Subcutaneous abdominal adipose tissue (tissue), 5 donors: ENCODE measurements around the gene UBE2D2.

Experiments used
- H3K27ac ChIP-seq: one replicate; pipeline ENCODE4 v1.7.0; 2013; ENCODE audit warnings: low read depth, mild to moderate bottlenecking, inconsistent platforms, low read length, moderate library complexity
- H3K27me3 ChIP-seq, 5 donors: one replicate each; pipeline ENCODE4 v1.7.0; 2013; ENCODE audit warnings: low read length in 5 of 5, inconsistent platforms in 1 of 5; ENCODE audit not compliant: control insufficient read depth in 5 of 5, insufficient read depth in 4 of 5
- H3K36me3 ChIP-seq, 5 donors: one replicate each; pipeline ENCODE4 v1.7.0; 2013; ENCODE audit warnings: low read length in 5 of 5; ENCODE audit not compliant: control insufficient read depth in 5 of 5, insufficient read depth in 5 of 5
- H3K4me1 ChIP-seq, 5 donors: one replicate each; pipeline ENCODE4 v1.7.0; 2013; ENCODE audit warnings: low read length in 5 of 5, mild to moderate bottlenecking in 3 of 5, moderate library complexity in 1 of 5; ENCODE audit not compliant: control insufficient read depth in 5 of 5, insufficient read depth in 5 of 5
- H3K4me3 ChIP-seq, 5 donors: one replicate each; pipeline ENCODE4 v1.7.0; 2013; ENCODE audit warnings: low read length in 5 of 5, low read depth in 1 of 5
- H3K9ac ChIP-seq, 5 donors: one replicate each; pipeline ENCODE4 v1.7.0; 2013; ENCODE audit warnings: low read length in 5 of 5, mild to moderate bottlenecking in 4 of 5, moderate library complexity in 3 of 5
- H3K9me3 ChIP-seq, 5 donors: one replicate each; pipeline ENCODE4 v1.7.0; 2013; ENCODE audit warnings: low read length in 5 of 5; ENCODE audit not compliant: control insufficient read depth in 5 of 5
- donor health status: healthy.
- donor health status: healthy.
- donor health status: healthy.
- donor health status: healthy.
- donor health status: healthy.

The UBE2D2 gene

DNA sequence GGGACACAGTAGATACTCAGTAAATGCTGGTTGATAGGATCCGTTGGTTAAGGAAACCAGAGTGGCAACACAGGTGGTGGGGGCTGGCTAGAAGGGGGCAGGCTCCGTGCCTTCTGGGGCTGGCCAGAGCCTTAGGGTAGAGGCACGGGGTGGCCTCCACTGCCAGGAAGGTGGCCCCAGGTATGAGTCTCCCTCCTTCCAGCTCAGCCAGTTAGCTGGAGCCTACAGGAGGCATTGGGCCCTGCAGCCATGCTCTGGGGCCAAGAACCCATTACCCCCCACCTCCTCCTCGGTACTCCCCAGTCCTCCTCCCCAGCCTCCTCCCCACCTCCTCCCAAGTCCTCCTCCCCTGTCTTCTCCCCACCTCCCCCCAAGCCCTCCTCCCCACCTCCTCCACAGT lies 114.7 kb downstream of the UBE2D2 start:
- H3K27me3 ChIP-seq = no peaks in the 10 kb centered on the region
- H3K4me3 ChIP-seq = no peak overlapping the region
- peak overlapping the region; percentile 60 for H3K27ac ChIP-seq
- H3K9me3 ChIP-seq = no peaks in the 10 kb centered on the region
- peaks cover 5 to 74% (median 58%) of the 10 kb centered on the region in 5 donors for H3K4me1 ChIP-seq
- H3K9ac ChIP-seq = no peak overlapping the region
- H3K36me3 ChIP-seq = peaks cover 0 to 12% (median 9%) of the 10 kb centered on the region in 5 donors

DNA sequence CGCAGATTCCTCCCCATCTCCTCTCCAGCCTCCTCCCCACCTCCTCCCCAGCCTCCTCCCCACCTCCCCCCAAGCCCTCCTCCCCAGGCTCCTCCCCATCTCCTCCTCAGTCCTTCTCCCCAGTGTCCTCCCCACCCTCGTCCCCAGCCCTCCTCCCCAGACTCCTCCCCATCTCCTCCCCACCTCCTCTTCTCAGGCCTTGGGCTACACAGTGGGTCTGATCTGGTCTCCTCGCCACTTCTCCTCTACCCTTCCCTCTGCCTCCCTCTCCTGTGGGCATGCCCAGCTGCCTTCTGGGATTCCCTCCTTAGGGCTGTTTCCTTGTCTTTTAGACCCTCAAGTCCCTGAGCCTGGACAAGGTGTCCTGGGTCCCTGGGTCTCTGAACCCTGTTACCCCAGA lies 115.3 kb downstream of the UBE2D2 start:
- H3K4me1 ChIP-seq = peaks cover 3 to 68% (median 52%) of the 10 kb centered on the region in 5 donors
- no peaks in the 10 kb centered on the region for H3K27me3 ChIP-seq
- no peaks in the 10 kb centered on the region for H3K9me3 ChIP-seq
- H3K27ac ChIP-seq = peak overlapping the region; percentile 37
- H3K4me3 ChIP-seq = no peak overlapping the region
- peak overlapping the region in 1 of 5 donors; percentile 28 for H3K9ac ChIP-seq
- peaks cover 0 to 18% (median 15%) of the 10 kb centered on the region in 5 donors for H3K36me3 ChIP-seq

DNA sequence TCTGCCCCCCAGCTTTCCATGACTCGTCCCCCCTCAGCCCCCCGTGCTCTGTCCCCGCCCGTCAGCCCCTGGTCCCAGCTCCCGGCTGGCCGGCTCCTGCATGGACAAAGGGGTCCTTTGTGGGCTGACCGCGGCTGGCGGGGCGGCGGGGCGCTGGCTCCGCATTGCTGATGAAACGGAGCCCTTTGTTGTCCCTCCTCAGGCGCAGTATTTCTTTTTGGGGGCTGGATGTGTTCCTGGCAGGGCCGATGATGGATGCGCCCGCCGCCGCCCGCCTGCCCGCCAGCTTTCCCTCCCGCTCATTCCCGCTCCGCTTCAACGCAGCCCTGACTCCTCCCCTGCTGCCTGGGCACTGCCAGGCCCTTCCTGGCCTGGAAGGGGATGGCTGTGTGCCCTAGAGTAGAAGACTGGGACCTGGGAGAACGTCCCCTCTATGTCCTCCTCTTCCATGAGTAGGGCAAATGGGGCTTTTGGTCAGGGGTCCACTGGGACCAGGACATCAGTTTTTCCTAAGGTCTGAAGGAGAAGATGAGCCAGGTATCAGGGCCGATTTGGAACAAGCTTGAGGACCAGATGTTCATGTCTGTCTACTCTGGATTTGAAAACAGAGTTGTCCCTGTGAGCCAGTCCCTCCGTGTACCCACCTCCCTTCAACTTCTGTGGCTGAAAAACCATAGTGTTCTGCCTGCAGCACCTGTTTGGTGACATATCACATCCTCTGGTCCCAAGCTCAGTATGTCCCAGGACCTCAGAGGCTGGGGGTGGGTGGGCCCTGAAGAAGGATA lies 116.0 kb downstream of the UBE2D2 start:
- no peaks in the 10 kb centered on the region for H3K9me3 ChIP-seq
- peaks cover 3 to 63% (median 47%) of the 10 kb centered on the region in 5 donors for H3K4me1 ChIP-seq
- no peaks in the 10 kb centered on the region for H3K27me3 ChIP-seq
- H3K36me3 ChIP-seq = peaks cover 0 to 24% (median 21%) of the 10 kb centered on the region in 5 donors
- peak overlapping the region; percentile 37 for H3K27ac ChIP-seq
- peak overlapping the region in 2 of 5 donors; percentile 16 to 21 for H3K9ac ChIP-seq
- no peak overlapping the region for H3K4me3 ChIP-seq
